ENCODE results near the gene ARHGEF7.

DNA sequence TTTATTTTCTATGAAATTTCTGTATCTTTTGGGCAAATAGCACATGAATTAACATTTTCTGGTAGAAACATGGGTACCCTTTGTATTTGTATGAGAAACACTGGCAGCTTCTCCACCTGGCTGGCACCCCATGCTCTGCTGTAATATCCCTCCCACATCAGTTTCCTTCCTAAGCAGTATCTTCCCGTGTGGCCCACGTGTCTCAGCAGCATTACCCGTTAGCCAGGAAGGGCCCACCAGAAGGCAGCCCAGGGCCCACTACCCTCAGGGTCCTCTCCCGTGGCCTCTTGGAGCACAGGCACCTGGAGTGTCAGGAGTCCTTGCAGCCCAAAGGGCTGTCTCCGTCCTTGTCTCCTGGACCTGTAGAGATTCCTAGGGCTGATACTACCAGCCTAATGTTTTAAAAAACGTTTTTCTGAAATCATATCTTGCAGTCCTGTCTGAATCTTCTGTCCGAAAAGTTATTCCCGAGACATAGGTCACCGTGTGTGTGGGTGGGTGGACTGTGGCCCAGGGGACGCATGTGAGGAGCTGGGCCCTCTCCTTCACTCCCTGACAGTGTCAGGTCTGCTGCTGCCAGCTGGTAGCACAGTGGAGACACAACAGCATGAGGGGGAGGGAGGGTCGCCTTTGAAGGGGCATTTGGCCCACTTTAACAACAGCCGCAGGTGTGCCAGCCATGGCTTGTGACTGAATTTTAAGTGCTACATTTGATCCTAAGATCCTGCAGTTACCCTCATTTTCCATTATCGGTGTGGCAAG lies 183.3 kb downstream of the ARHGEF7 start:
- TF ChIP-seq GATA2 (IDR thresholded peaks at IDR 0.05; ENCODE audit: low read depth, low read length) (no peak), GATA3 (IDR thresholded peaks at IDR 0.05; ENCODE audit: low read depth, low read length) (no peak)

Measured in SH-SY5Y (cell line).